Lower lobe of right lung (tissue), 2 donors: Measurements from ENCODE around the gene STC2. TPM values are rescaled to one million over a fixed set of nuclear protein-coding genes. Genes with fewer than 3 reads are reported as not detected.

ENCODE experiments used
- ATAC-seq, 2 donors: fragments of 200-7000 bp; cut with Tn5 transposase; one replicate each; pipeline ENCODE4 v1.9.1; 2020 to 2022; ENCODE audit warnings: mild to moderate bottlenecking in 2 of 2, moderate library complexity in 2 of 2
- DNase-seq: peaks from one replicate; pipeline ENCODE4 v3.0.0-alpha.2; 2020
- H3K27ac ChIP-seq: fragments of 200-600 bp; one replicate; pipeline ENCODE4 v1.8.0; 2022
- H3K27me3 ChIP-seq: fragments of 200-600 bp; one replicate; pipeline ENCODE4 v1.8.0; 2022; ENCODE audit warnings: low read depth
- H3K36me3 ChIP-seq: fragments of 200-600 bp; one replicate; pipeline ENCODE4 v1.8.0; 2022; ENCODE audit warnings: mild to moderate bottlenecking
- H3K4me1 ChIP-seq: fragments of 200-600 bp; one replicate; pipeline ENCODE4 v1.8.0; 2022
- H3K4me3 ChIP-seq: fragments of 200-600 bp; one replicate; pipeline ENCODE4 v1.8.0; 2022; ENCODE audit warnings: mild to moderate bottlenecking
- H3K9me3 ChIP-seq: fragments of 200-600 bp; one replicate; pipeline ENCODE4 v1.8.0; 2022
- intact Hi-C: fragments of 100-400 bp; cut with DNase I; formaldehyde crosslinking; loops from one replicate; pipeline ENCODE4 v1.11.0; 2022
- total RNA-seq: library from RNA; stranded (reverse); fragmentation: NEBNext Ultra II Directional; extraction: Animal tissue kit (Norgen Biotek cat#: 25700); gene quantifications from one replicate; pipeline ENCODE4 v1.2.1, GENCODE V29; 2021
- TF ChIP-seq, protein P1 (sequence below): fragments of 200-600 bp; IDR thresholded peaks from one replicate; pipeline ENCODE4 v1.8.0; 2022; ENCODE audit warnings: antibody characterized with exemption, mild to moderate bottlenecking
- donor health status: DM: no; HTN: yes; CAD: no; lungs with severe emphysema.

Gene STC2
- total RNA-seq, 1 donor from 2014 or later, result 10.8 TPM

DNA sequence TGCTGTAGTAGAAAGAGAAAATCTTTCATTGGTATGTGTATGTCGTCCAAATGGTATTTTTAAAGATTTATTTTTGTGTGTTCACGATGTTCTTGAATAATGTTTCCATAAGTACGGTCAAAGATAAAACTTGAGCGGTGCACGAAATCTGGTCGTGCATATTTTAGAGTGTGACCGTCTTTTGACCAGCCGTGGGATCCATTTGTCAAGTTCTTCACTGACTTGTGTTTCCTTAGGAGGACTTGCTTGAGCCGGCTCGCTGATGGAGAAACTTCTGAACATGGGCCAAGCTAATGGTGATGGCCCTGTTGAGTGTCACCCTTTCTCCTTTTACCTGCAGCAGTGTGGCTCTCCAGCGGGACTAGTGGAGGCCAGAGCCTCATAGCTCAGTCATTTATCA is 11.1 kb upstream of the STC2 start:
- H3K36me3 ChIP-seq, result no peaks in the 10 kb centered on the region
- DNase-seq, result no peak
- TF ChIP-seq, protein P1, sequence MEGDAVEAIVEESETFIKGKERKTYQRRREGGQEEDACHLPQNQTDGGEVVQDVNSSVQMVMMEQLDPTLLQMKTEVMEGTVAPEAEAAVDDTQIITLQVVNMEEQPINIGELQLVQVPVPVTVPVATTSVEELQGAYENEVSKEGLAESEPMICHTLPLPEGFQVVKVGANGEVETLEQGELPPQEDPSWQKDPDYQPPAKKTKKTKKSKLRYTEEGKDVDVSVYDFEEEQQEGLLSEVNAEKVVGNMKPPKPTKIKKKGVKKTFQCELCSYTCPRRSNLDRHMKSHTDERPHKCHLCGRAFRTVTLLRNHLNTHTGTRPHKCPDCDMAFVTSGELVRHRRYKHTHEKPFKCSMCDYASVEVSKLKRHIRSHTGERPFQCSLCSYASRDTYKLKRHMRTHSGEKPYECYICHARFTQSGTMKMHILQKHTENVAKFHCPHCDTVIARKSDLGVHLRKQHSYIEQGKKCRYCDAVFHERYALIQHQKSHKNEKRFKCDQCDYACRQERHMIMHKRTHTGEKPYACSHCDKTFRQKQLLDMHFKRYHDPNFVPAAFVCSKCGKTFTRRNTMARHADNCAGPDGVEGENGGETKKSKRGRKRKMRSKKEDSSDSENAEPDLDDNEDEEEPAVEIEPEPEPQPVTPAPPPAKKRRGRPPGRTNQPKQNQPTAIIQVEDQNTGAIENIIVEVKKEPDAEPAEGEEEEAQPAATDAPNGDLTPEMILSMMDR, result no peak
- no peak overlapping the region for H3K27ac ChIP-seq
- no peak for ATAC-seq
- H3K4me1 ChIP-seq, result no peaks in the 10 kb centered on the region
- H3K9me3 ChIP-seq, result no peaks in the 10 kb centered on the region
- H3K27me3 ChIP-seq, result peaks cover 6% of the 10 kb centered on the region
- intact Hi-C loops, result no loop called here
- no peak overlapping the region for H3K4me3 ChIP-seq

DNA sequence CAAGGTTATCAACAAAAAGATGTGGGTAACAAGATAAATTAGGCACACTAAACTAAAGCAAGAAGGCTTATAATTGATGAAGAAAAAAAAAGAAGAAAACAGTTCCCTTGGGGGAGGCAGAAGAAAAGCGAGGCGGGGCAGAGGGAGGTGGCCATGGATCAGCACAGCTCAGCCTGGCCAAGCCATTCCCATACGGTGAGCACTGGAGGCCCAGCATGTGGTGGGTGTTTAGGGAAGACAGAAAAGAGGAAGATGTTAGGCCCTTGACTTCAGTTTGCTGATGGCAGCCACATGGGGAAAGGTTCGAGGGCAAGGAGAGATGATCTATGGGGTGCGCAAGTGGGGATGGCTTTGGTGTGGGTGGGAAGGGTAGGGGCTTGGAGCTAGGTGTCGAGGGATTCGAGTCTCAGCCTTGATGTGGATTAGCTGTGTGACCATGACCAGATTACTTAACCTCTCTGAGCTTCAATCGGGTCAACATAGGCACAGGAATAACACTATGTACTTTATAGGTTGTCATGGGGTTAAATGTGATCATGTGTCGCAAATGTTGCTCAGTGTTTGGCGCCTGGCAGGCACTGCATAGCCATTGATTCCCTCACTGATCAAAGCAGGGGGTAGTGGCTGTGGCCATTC is 10.3 kb upstream of the STC2 start:
- TF ChIP-seq, protein P1, result no peak
- H3K9me3 ChIP-seq, result no peaks in the 10 kb centered on the region

DNA sequence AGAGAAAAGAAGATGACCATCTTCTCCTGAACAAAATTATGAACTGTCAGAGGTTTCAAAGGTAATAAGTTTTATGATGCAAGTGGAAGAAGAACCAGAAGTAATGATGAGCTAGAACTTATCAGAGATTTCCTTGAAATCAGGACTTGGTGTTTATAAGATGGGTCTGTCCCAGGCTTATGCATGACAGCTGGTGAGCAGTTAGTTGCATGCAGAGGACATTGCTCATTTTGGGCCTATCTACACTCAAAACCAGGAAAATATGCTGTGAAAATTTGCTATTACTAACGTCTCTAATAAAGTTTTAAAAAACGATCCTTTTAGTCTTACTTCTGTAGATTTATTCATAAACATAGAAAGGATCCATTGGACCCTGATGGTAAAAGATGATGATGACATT is 6.6 kb upstream of the STC2 start:
- intact Hi-C loops, result no loop called here
- TF ChIP-seq, protein P1, result no peak
- H3K4me1 ChIP-seq, result no peaks in the 10 kb centered on the region
- H3K9me3 ChIP-seq, result no peaks in the 10 kb centered on the region
- H3K36me3 ChIP-seq, result no peaks in the 10 kb centered on the region
- no peak overlapping the region for H3K4me3 ChIP-seq
- no peak for ATAC-seq
- no peak for DNase-seq
- peaks cover 23% of the 10 kb centered on the region for H3K27me3 ChIP-seq
- H3K27ac ChIP-seq, result no peak overlapping the region

More for the DNA sequence above, 10.3 kb upstream of the STC2 start:
- Histone ChIP-seq H3K4me3 (no peak overlapping the region), H3K27ac (no peak overlapping the region), H3K27me3 (peaks cover 6% of the 10 kb centered on the region), H3K4me1 (no peaks in the 10 kb centered on the region), H3K36me3 (no peaks in the 10 kb centered on the region)
- intact Hi-C loops, result no loop called here
- DNase-seq (no peak), ATAC-seq (no peak)

DNA sequence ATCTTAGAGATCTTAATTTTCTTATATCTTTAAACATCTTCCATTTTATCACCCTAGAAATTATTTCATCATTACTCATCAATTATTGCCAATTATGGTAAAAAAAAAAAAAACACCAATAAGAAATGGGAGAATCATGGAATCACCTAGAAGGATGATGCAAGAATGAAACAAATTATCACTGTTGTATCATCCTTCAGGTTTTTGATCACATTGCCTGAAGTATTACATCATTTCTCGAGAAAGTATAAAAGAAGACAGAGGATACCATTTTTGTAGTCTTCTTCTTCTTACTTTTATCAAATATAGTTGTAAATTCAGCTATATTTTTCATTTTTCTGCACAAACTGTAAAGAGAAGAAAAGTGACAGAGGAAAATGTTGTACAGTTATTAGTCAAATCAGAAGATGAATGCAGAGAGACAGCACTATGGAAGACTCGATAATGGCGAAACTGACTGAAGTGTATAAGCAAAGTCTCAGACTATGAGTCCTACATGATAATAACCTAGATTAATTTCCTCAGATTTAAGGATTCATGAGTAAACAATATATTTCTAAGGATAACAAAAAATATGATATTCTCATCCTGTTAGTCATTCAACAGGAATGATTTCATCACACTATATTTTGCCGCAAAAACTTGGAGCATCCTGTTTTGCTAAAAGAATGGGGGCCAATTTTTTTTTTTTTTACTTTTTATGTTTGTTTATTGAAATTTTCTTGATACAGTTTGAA is 5.9 kb upstream of the STC2 start:
- ATAC-seq, result no peak
- Histone ChIP-seq H3K27me3 (peaks cover 27% of the 10 kb centered on the region), H3K36me3 (no peaks in the 10 kb centered on the region), H3K9me3 (no peaks in the 10 kb centered on the region), H3K27ac (no peak overlapping the region), H3K4me3 (no peak overlapping the region), H3K4me1 (peaks cover 5% of the 10 kb centered on the region)
- TF ChIP-seq, protein P1, result no peak
- no peak for DNase-seq
- intact Hi-C loops, result no loop called here

DNA sequence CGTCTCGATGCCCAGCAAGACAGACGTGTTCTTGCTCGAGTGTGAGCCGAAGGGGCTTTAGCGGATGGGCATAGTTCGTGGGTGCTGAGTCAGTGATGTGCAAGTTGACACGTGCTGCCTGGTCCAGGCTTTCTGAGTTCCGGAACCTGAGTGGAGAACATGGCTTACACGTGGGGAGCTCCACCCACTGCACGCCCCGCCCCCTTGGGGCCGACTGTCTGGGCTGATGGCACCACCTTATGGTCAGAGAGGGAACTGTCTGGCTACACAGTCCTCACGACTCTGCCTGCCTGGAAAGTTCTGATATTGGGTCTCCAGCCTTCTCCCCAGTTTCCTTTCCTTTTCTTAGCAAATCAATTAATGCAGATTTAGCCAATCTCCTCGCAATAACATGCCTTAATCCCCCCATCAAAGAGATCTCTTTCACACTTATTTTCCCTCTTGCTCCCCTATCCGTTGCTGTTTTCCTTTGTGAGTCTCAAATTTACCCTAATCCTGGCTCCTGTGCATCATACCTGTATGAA is 3.8 kb upstream of the STC2 start:
- DNase-seq, result peak; percentile 91

More for the DNA sequence above, 3.8 kb upstream of the STC2 start:
- TF ChIP-seq, protein P1, result peak; percentile 87
- ATAC-seq, result peak; percentile 93 to 95
- Histone ChIP-seq H3K4me1 (peaks cover 26% of the 10 kb centered on the region), H3K27ac (no peak overlapping the region), H3K27me3 (peaks cover 48% of the 10 kb centered on the region), H3K9me3 (no peaks in the 10 kb centered on the region), H3K36me3 (no peaks in the 10 kb centered on the region), H3K4me3 (no peak overlapping the region)
- intact Hi-C loops, result no loop called here
